Measurements from ENCODE around the gene RUNDC1. TPM values are rescaled to one million over a fixed set of nuclear protein-coding genes. Genes with fewer than 3 reads are reported as not detected.

RUNDC1 gene
- total RNA-seq, 4 donors from 2014 or later = 13.9 to 18.9 (median 16.2) TPM

GRCh38 chr17:43033948-43034881 is 53.9 kb downstream of the RUNDC1 start:
- 48% methylated on average over 12 of the region's 12 CpGs for WGBS
- Histone ChIP-seq H3K9me3 (no peaks in the 10 kb centered on the region), H3K36me3 (no peaks in the 10 kb centered on the region), H3K27me3 (no peaks in the 10 kb centered on the region), H3K27ac (no peak overlapping the region), H3K4me3 (no peak overlapping the region), H3K4me1 (no peaks in the 10 kb centered on the region)
- no peak for DNase-seq (ENCODE audit: low spot score in 2 of 2)
- TF ChIP-seq POLR2A (IDR thresholded peaks at IDR 0.05) = no peak
- TF ChIP-seq CTCF (IDR thresholded peaks at IDR 0.05) = no peak
- TF ChIP-seq EP300 (IDR thresholded peaks at IDR 0.05) = no peak
- TF ChIP-seq POLR2AphosphoS5 (IDR thresholded peaks at IDR 0.05) = no peak

- no peaks in the 10 kb centered on the region for H3K36me3 ChIP-seq
- 86% methylated on average over 3 of the region's 3 CpGs for WGBS
- TF ChIP-seq POLR2AphosphoS5 (IDR thresholded peaks at IDR 0.05) (no peak), POLR2A (IDR thresholded peaks at IDR 0.05) (no peak), EP300 (IDR thresholded peaks at IDR 0.05) (no peak), CTCF (IDR thresholded peaks at IDR 0.05) (no peak)
- DNase-seq (ENCODE audit: low spot score in 2 of 2) = no peak
- no peaks in the 10 kb centered on the region for H3K27me3 ChIP-seq
- no peak overlapping the region for H3K27ac ChIP-seq
- no peaks in the 10 kb centered on the region for H3K9me3 ChIP-seq
- H3K4me1 ChIP-seq = no peaks in the 10 kb centered on the region
- H3K4me3 ChIP-seq = no peak overlapping the region
Measured at GRCh38 chr17:43034894-43035293, 54.5 kb downstream of the RUNDC1 start.

GRCh38 chr17:43039646-43040045 is 59.3 kb downstream of the RUNDC1 start:
- Histone ChIP-seq H3K36me3 (no peaks in the 10 kb centered on the region), H3K27me3 (no peaks in the 10 kb centered on the region), H3K27ac (no peak overlapping the region), H3K4me1 (no peaks in the 10 kb centered on the region), H3K4me3 (no peak overlapping the region), H3K9me3 (no peaks in the 10 kb centered on the region)
- TF ChIP-seq EP300 (IDR thresholded peaks at IDR 0.05) (no peak), CTCF (IDR thresholded peaks at IDR 0.05) (no peak), POLR2AphosphoS5 (IDR thresholded peaks at IDR 0.05) (no peak), POLR2A (IDR thresholded peaks at IDR 0.05) (no peak)
- WGBS = 95% methylated on average over 2 of the region's 2 CpGs
- DNase-seq (ENCODE audit: low spot score in 2 of 2) = no peak

GRCh38 chr17:43040655-43041054 is 60.3 kb downstream of the RUNDC1 start:
- H3K27me3 ChIP-seq = no peaks in the 10 kb centered on the region
- TF ChIP-seq CTCF (IDR thresholded peaks at IDR 0.05) (no peak), POLR2A (IDR thresholded peaks at IDR 0.05) (no peak), EP300 (IDR thresholded peaks at IDR 0.05) (no peak), POLR2AphosphoS5 (IDR thresholded peaks at IDR 0.05) (no peak)
- no peak for DNase-seq (ENCODE audit: low spot score in 2 of 2)

GRCh38 chr17:43042025-43042628 is 61.8 kb downstream of the RUNDC1 start:
- H3K27me3 ChIP-seq = no peaks in the 10 kb centered on the region
- no peak overlapping the region for H3K27ac ChIP-seq
- DNase-seq (ENCODE audit: low spot score in 2 of 2) = no peak
- H3K4me1 ChIP-seq = no peaks in the 10 kb centered on the region
- 79% methylated on average over 5 of the region's 5 CpGs for WGBS
- H3K4me3 ChIP-seq = no peak overlapping the region
- H3K36me3 ChIP-seq = no peaks in the 10 kb centered on the region
- TF ChIP-seq POLR2AphosphoS5 (IDR thresholded peaks at IDR 0.05) = no peak
- TF ChIP-seq POLR2A (IDR thresholded peaks at IDR 0.05) = no peak
- TF ChIP-seq CTCF (IDR thresholded peaks at IDR 0.05) = no peak
- TF ChIP-seq EP300 (IDR thresholded peaks at IDR 0.05) = no peak
- H3K9me3 ChIP-seq = no peaks in the 10 kb centered on the region

More at GRCh38 chr17:43040655-43041054, 60.3 kb downstream of the RUNDC1 start:
- Histone ChIP-seq H3K9me3 (no peaks in the 10 kb centered on the region), H3K27ac (no peak overlapping the region), H3K4me3 (no peak overlapping the region), H3K4me1 (no peaks in the 10 kb centered on the region), H3K36me3 (no peaks in the 10 kb centered on the region)
- WGBS = 84% methylated on average over 2 of the region's 2 CpGs
